Upper lobe of right lung (tissue), 1 donor: ENCODE measurements around the gene SRGAP1. TPM values are rescaled to one million over a fixed set of nuclear protein-coding genes. Genes with fewer than 3 reads are reported as not detected.

ENCODE experiments used
- ATAC-seq: fragments of 200-7000 bp; cut with Tn5 transposase; one replicate; pipeline ENCODE4 v1.9.1; 2020; ENCODE audit warnings: mild to moderate bottlenecking, moderate library complexity
- DNase-seq: peaks from one replicate; pipeline ENCODE4 v3.0.0-alpha.2; 2020
- H3K27ac ChIP-seq: fragments of 200-600 bp; one replicate; pipeline ENCODE4 v1.8.0; 2022
- H3K27me3 ChIP-seq: fragments of 200-600 bp; one replicate; pipeline ENCODE4 v1.8.0; 2022; ENCODE audit warnings: mild to moderate bottlenecking
- H3K36me3 ChIP-seq: fragments of 200-600 bp; one replicate; pipeline ENCODE4 v1.8.0; 2022
- H3K4me1 ChIP-seq: fragments of 200-600 bp; one replicate; pipeline ENCODE4 v1.8.0; 2022
- H3K4me3 ChIP-seq: fragments of 200-600 bp; one replicate; pipeline ENCODE4 v1.8.0; 2022; ENCODE audit warnings: mild to moderate bottlenecking
- H3K9me3 ChIP-seq: fragments of 200-600 bp; one replicate; pipeline ENCODE4 v1.8.0; 2022
- CTCF ChIP-seq: fragments of 200-600 bp; IDR thresholded peaks from one replicate; pipeline ENCODE4 v1.8.0; 2022; ENCODE audit warnings: antibody characterized with exemption
- intact Hi-C: fragments of 100-400 bp; cut with DNase I; formaldehyde crosslinking; loops from one replicate; pipeline ENCODE4 v1.11.0; 2022
- total RNA-seq: library from RNA; stranded (reverse); fragmentation: NEBNext Ultra II Directional; extraction: Animal tissue kit (Norgen Biotek cat#: 25700); gene quantifications from one replicate; pipeline ENCODE4 v1.2.1, GENCODE V29; 2021
- donor health status: DM: no; HTN: yes; CAD: no; lungs with severe emphysema.

Gene SRGAP1
- total RNA-seq, 1 donor from 2014 or later, result 11.4 TPM

- Histone ChIP-seq H3K4me1 (peaks cover 3% of the 10 kb centered on the region), H3K27me3 (no peaks in the 10 kb centered on the region), H3K36me3 (no peaks in the 10 kb centered on the region), H3K27ac (no peak overlapping the region), H3K4me3 (no peak overlapping the region), H3K9me3 (no peaks in the 10 kb centered on the region)
- DNase-seq, result no peak
- no peak for TF ChIP-seq CTCF
- intact Hi-C loops, result no loop called here
- no peak for ATAC-seq
These were observed 327.9 kb downstream of the SRGAP1 start for GRCh38 chr12:64172143-64172970.

- H3K27ac ChIP-seq, result no peak overlapping the region
- DNase-seq (no peak), ATAC-seq (no peak)
- intact Hi-C loops, result no loop called here
- H3K9me3 ChIP-seq, result no peaks in the 10 kb centered on the region
- H3K4me1 ChIP-seq, result peaks cover 3% of the 10 kb centered on the region
- no peaks in the 10 kb centered on the region for H3K27me3 ChIP-seq
- H3K36me3 ChIP-seq, result no peaks in the 10 kb centered on the region
- TF ChIP-seq CTCF, result no peak
- H3K4me3 ChIP-seq, result no peak overlapping the region
These were observed 329.0 kb downstream of the SRGAP1 start for GRCh38 chr12:64173456-64173855.

GRCh38 chr12:64175254-64175945 lies 330.9 kb downstream of the SRGAP1 start:
- DNase-seq (no peak), ATAC-seq (no peak)
- no peak for TF ChIP-seq CTCF
- Histone ChIP-seq H3K9me3 (no peaks in the 10 kb centered on the region), H3K4me1 (peaks cover 3% of the 10 kb centered on the region), H3K27me3 (no peaks in the 10 kb centered on the region), H3K4me3 (no peak overlapping the region), H3K36me3 (no peaks in the 10 kb centered on the region), H3K27ac (no peak overlapping the region)
- intact Hi-C loops, result no loop called here

- TF ChIP-seq CTCF, result no peak
- Histone ChIP-seq H3K4me1 (peaks cover 13% of the 10 kb centered on the region), H3K9me3 (no peaks in the 10 kb centered on the region), H3K4me3 (no peak overlapping the region), H3K36me3 (no peaks in the 10 kb centered on the region), H3K27me3 (no peaks in the 10 kb centered on the region), H3K27ac (no peak overlapping the region)
- intact Hi-C loops, result no loop called here
- ATAC-seq (peak; percentile 13), DNase-seq (no peak)
These were observed 332.5 kb downstream of the SRGAP1 start for GRCh38 chr12:64177001-64177400.

GRCh38 chr12:64178122-64178521 lies 333.6 kb downstream of the SRGAP1 start:
- no peak overlapping the region for H3K27ac ChIP-seq
- no peaks in the 10 kb centered on the region for H3K36me3 ChIP-seq
- intact Hi-C loops, result no loop called here
- H3K9me3 ChIP-seq, result no peaks in the 10 kb centered on the region
- H3K27me3 ChIP-seq, result no peaks in the 10 kb centered on the region
- no peak for TF ChIP-seq CTCF
- ATAC-seq (no peak), DNase-seq (no peak)
- H3K4me1 ChIP-seq, result peaks cover 16% of the 10 kb centered on the region
- no peak overlapping the region for H3K4me3 ChIP-seq
